Measurements from ENCODE around the gene PRRT4.

PRRT4 gene

DNA sequence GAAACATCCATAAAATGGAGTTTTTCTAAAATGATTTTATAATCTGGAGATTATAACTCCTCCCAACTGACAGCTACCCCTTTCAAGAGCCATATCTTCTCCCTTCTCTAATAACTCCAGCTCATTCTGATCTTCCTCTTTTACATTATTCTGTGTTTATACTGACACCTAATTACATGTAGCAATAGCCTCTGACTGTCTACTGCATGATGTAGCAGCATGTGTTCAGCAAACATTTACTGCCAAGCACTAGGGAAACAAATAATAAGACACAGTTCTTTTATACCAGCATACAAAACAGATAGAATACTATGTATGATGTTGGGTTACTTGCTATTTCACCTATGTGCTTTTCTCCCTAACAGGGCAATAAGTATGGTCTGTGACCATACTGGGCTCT is 38.5 kb downstream of the PRRT4 start:
- no peak overlapping the region for H3K4me3 ChIP-seq (ENCODE audit: low read depth, low read length)
- TF ChIP-seq CTCF (IDR thresholded peaks at IDR 0.05; ENCODE audit: borderline replicate concordance, insufficient read depth, low read depth, low read length), result no peak

- H3K4me3 ChIP-seq (ENCODE audit: low read depth, low read length), result no peak overlapping the region
- peak; percentile 9; the same call in 1 of the 2 replicates for TF ChIP-seq CTCF (IDR thresholded peaks at IDR 0.05; ENCODE audit: borderline replicate concordance, insufficient read depth, low read depth, low read length)
These were observed 39.3 kb downstream of the PRRT4 start for GRCh38 chr7:128322040-128322643.

GRCh38 chr7:128321044-128321422 is 40.5 kb downstream of the PRRT4 start:
- TF ChIP-seq CTCF (IDR thresholded peaks at IDR 0.05; ENCODE audit: borderline replicate concordance, insufficient read depth, low read depth, low read length), result no peak
- H3K4me3 ChIP-seq (ENCODE audit: low read depth, low read length), result no peak overlapping the region

DNA sequence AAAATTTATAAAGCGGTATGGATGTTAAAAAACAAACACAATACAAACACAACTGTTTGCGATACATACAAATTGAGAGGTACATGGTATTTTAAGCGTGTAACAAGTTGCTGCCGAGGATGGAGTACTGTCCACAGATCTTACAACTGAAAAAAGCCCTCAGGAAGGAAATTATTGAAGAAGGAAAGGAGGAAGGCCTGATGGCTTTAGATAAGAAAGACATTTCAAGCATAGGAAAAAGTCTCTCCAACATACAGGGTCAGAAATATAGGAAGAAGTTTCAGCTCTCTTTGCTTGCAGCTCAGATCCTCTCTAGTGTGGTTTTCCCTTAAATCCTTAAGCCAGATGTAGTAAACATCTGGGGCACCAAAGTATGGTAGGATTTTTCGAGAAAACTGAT is 42.8 kb downstream of the PRRT4 start:
- no peak for TF ChIP-seq CTCF (IDR thresholded peaks at IDR 0.05; ENCODE audit: borderline replicate concordance, insufficient read depth, low read depth, low read length)
- H3K4me3 ChIP-seq (ENCODE audit: low read depth, low read length), result no peak overlapping the region

DNA sequence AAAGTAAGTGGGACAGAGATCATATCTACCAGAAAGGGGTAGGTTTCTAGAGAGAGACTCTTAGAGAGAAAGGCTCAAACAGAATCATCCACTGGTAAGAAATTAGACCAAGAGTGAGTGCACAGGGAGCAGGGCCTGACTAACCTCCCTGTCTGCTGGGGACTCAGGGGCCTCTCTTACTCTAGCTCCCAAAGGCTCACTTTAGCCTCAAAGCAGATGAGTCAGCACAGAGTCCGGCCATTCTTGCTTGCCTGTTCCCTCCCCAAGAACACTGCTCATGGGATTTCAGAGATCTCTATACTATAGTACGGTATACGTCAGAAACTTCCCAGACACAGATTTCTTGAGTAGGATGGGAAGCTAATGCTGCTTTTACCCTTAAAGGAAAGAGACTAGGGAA is 50.5 kb downstream of the PRRT4 start:
- no peak overlapping the region for H3K4me3 ChIP-seq (ENCODE audit: low read depth, low read length)
- no peak for TF ChIP-seq CTCF (IDR thresholded peaks at IDR 0.05; ENCODE audit: borderline replicate concordance, insufficient read depth, low read depth, low read length)

DNA sequence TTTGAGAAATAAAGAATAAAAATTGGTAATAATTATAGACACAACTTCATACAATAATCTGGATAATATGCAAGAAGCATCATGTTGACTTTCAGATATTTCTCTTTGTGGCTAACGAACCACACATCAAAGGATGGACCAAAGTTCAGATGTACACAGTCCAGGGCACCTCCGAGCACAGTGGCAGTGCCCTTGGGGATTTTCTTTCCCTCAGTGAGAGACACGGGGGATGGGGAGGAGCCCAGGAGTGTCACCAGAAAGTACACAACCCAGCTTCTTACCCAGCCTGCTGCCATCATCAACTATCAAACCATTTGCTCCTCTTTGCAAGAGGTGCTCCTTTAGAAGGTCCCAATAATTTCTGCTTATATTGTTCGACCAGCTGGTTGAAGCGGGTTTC is 51.0 kb downstream of the PRRT4 start:
- no peak for TF ChIP-seq CTCF (IDR thresholded peaks at IDR 0.05; ENCODE audit: borderline replicate concordance, insufficient read depth, low read depth, low read length)
- H3K4me3 ChIP-seq (ENCODE audit: low read depth, low read length), result no peak overlapping the region

- H3K4me3 ChIP-seq (ENCODE audit: low read depth, low read length), result no peak overlapping the region
- TF ChIP-seq CTCF (IDR thresholded peaks at IDR 0.05; ENCODE audit: borderline replicate concordance, insufficient read depth, low read depth, low read length), result no peak
These were observed 51.5 kb downstream of the PRRT4 start for GRCh38 chr7:128309976-128310375.

Data from GM12875 (cell line).